Peyer's patch (tissue), 4 donors: ENCODE measurements around the gene TSEN34.

ENCODE experiments used
- POLR2A ChIP-seq, 2 donors: fragments of 450-650 bp; IDR thresholded peaks; one replicate each; pipeline ENCODE4 v1.5.1; 2017; ENCODE audit warnings: antibody characterized with exemption in 2 of 2, mild to moderate bottlenecking in 2 of 2, moderate library complexity in 2 of 2
- TF ChIP-seq, protein P1 (sequence below), 6 experiments: fragments of 450-650 bp in 4 of 6; fragments of 200-600 bp in 2 of 6; sonication (generic) in 1 of 6; IDR thresholded peaks; one replicate each; pipeline ENCODE4 v1.5.1; 2017 to 2019; ENCODE audit warnings: antibody characterized with exemption in 6 of 6, mild to moderate bottlenecking in 3 of 6, moderate library complexity in 1 of 6

DNA sequence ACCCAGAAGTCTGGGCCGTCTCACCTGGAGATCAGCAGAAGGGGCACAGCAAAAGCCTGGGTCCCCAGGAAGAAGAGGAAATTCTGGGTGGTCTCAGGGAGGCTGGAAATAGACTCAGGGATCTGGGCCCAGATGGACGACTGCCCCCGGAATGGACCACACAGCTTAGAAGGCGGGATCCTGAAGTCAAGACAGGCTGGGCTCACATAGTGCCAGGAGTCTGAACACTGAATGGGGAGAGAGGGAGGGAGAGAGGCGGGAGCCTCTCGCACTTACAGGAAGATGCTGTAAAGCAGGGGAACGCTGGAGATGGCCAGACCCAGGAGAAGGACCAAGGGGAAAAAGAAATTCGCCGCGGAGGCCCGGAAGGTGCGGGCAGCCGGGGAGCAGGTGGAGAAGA, 30.3 kb upstream of the TSEN34 start:
- TF ChIP-seq, protein P1, sequence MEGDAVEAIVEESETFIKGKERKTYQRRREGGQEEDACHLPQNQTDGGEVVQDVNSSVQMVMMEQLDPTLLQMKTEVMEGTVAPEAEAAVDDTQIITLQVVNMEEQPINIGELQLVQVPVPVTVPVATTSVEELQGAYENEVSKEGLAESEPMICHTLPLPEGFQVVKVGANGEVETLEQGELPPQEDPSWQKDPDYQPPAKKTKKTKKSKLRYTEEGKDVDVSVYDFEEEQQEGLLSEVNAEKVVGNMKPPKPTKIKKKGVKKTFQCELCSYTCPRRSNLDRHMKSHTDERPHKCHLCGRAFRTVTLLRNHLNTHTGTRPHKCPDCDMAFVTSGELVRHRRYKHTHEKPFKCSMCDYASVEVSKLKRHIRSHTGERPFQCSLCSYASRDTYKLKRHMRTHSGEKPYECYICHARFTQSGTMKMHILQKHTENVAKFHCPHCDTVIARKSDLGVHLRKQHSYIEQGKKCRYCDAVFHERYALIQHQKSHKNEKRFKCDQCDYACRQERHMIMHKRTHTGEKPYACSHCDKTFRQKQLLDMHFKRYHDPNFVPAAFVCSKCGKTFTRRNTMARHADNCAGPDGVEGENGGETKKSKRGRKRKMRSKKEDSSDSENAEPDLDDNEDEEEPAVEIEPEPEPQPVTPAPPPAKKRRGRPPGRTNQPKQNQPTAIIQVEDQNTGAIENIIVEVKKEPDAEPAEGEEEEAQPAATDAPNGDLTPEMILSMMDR (IDR thresholded peaks at IDR 0.05), result no peak
- no peak for TF ChIP-seq POLR2A (IDR thresholded peaks at IDR 0.05)
